ENCODE results near the gene PILRB. TPM values are rescaled to one million over a fixed set of nuclear protein-coding genes. Genes with fewer than 3 reads are reported as not detected.
"Not testable (repeated sequence)": the region's sequence is repeated elsewhere in the genome, so short reads cannot be mapped to it uniquely, and the experiment has no call there.

PILRB gene
- total RNA-seq, 1 donor from 2014 or later: 51.5 TPM

DNA sequence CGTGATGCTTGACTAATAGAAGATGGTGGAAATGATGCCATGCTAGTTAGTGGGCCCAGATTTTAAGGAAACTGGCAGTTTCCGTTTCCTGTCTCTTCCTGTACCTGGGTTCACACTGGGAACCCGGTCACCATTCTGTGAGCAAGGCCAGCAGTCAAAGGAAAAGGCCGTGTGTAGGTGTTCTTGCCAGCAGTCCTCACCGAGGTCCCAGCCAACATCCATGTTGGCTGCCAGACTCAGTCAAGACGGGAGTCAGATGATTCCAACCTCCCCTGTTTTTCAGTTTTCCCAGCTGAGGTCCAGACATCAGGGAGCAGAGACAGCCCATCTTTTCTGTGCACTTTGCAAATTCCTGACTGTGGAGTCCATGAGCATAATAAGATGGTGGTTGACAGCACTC, 15.2 kb upstream of the PILRB start:
- TF ChIP-seq, protein P1, sequence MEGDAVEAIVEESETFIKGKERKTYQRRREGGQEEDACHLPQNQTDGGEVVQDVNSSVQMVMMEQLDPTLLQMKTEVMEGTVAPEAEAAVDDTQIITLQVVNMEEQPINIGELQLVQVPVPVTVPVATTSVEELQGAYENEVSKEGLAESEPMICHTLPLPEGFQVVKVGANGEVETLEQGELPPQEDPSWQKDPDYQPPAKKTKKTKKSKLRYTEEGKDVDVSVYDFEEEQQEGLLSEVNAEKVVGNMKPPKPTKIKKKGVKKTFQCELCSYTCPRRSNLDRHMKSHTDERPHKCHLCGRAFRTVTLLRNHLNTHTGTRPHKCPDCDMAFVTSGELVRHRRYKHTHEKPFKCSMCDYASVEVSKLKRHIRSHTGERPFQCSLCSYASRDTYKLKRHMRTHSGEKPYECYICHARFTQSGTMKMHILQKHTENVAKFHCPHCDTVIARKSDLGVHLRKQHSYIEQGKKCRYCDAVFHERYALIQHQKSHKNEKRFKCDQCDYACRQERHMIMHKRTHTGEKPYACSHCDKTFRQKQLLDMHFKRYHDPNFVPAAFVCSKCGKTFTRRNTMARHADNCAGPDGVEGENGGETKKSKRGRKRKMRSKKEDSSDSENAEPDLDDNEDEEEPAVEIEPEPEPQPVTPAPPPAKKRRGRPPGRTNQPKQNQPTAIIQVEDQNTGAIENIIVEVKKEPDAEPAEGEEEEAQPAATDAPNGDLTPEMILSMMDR (conservative IDR thresholded peaks at IDR 0.05): no peak
- no peak overlapping the region for H3K27ac Mint-ChIP-seq
- H3K36me3 Mint-ChIP-seq: peaks cover 12% of the 10 kb centered on the region

DNA sequence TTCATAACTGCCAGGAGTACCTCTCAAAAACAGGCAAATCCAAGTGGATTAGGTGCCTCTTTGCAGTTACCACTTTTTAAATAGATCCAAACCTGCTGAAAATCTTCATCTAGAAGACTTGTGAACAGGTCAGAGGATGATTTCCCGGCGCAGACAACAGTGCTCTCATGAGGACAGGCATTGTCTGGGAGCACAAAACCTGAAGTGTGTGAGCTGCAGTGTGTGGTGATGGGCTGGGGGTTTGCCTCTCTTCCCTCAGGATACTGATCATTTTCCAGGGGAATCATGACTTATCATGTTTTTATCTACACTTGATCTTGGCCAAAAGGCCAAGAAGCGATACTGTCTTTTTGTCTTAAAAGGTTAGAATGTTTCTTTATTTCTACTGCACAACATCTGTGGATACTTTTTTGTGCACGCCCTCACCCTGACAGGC, 13.8 kb upstream of the PILRB start:
- H3K27me3 Mint-ChIP-seq; H3K9me3 Mint-ChIP-seq; H3K4me3 Mint-ChIP-seq; H3K4me1 Mint-ChIP-seq (ENCODE audit: unreplicated experiment): not testable (repeated sequence)
- H3K36me3 Mint-ChIP-seq: peaks cover 16% of the 10 kb centered on the region
- H3K27ac Mint-ChIP-seq: peak overlapping the region; percentile 52
- DNase-seq (ENCODE audit: extremely low spot score, unreplicated experiment): peak; percentile 39

More for the DNA sequence above, 15.2 kb upstream of the PILRB start:
- H3K4me3 Mint-ChIP-seq: no peak overlapping the region
- H3K9me3 Mint-ChIP-seq: no peaks in the 10 kb centered on the region
- H3K4me1 Mint-ChIP-seq (ENCODE audit: unreplicated experiment): peaks cover 7% of the 10 kb centered on the region
- no peaks in the 10 kb centered on the region for H3K27me3 Mint-ChIP-seq
- no peak for DNase-seq (ENCODE audit: extremely low spot score, unreplicated experiment)

DNA sequence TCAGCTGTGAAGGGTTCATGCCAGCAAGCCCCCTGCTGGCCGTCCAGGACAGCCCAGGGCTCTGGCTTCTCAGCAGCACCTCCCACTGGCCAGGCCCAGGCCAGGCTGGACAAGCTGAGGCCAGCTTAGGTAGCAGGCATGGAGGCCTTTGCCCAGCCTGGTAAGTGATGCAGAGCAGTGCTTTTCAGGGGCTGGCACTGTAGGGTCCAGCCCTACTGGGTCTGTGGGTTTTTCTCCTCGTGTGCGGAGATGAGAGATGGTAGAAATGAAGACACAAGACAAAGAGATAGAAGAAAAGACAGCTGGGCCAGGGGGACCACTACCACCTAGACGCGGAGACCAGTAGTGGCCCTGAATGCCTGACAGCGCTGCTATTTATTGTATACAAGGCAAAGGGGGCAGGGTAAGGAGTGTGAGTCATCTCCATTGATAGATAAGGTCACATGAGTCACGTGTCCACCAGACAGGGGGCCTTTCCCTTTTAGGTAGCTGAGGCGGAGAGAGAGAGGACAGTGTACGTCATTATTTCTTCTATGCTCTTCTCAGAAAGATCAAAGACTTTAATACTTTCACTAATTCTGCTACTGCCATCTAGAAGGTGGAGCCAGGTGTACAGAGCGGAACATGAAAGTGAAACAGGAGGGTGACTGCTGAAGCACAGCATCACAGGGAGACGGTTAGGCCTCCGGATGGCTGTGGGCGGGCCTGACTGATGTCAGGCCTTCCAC, 13.2 kb upstream of the PILRB start:
- not testable (repeated sequence) for H3K27me3 Mint-ChIP-seq; H3K4me1 Mint-ChIP-seq (ENCODE audit: unreplicated experiment); H3K9me3 Mint-ChIP-seq; H3K4me3 Mint-ChIP-seq
- DNase-seq (ENCODE audit: extremely low spot score, unreplicated experiment): peak; percentile 64
- Mint-ChIP-seq H3K36me3 (peaks cover 17% of the 10 kb centered on the region), H3K27ac (peak overlapping the region; percentile 52)
- TF ChIP-seq, protein P1 (conservative IDR thresholded peaks at IDR 0.05): peak; percentile 74

DNA sequence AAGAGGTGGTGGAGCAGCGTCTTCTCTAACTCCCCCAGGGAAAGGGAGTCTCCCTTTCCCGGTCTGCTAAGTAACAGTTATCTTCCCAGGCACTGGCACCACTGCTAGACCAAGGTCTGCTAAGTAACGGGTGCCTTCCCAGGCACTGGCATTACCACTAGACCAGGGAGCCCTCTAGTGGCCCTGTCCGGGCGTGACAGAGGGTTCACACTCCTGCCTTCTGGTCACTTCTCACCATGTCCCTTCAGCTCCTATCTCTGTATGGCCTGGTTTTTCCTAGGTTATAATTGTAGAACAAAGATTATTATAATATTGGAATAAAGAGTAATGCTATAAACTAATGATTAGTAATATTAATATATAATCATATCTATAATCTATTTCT, 12.6 kb upstream of the PILRB start:
- not testable (repeated sequence) for H3K9me3 Mint-ChIP-seq; H3K27me3 Mint-ChIP-seq; H3K4me3 Mint-ChIP-seq; DNase-seq (ENCODE audit: extremely low spot score, unreplicated experiment); H3K4me1 Mint-ChIP-seq (ENCODE audit: unreplicated experiment)
- peaks cover 17% of the 10 kb centered on the region for H3K36me3 Mint-ChIP-seq
- peak overlapping the region; percentile 52 for H3K27ac Mint-ChIP-seq
- TF ChIP-seq, protein P1 (conservative IDR thresholded peaks at IDR 0.05): peak; percentile 72

DNA sequence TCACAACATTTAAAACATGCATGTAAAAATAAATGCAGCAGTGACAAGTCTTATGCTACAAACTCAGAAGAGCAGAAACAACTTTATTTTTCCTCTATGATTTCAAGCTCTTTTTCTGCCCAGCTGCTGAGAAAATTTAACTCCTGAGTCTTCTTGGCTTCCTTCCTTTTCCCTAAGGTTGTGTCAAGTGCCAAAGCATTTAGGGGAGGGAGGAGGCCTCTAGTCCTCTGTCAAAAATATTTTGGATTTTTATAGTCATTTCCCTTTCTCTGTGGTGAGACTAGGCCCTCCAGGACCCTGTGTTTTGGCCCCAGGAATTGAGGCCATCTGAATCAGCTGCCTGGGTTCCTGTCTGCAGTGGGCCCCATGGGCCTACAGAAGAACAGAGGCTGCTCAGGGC, 11.0 kb upstream of the PILRB start:
- Mint-ChIP-seq H3K36me3 (peaks cover 17% of the 10 kb centered on the region), H3K4me3 (no peak overlapping the region), H3K9me3 (no peaks in the 10 kb centered on the region), H3K27me3 (no peaks in the 10 kb centered on the region), H3K27ac (no peak overlapping the region), H3K4me1 (ENCODE audit: unreplicated experiment) (peaks cover 7% of the 10 kb centered on the region)
- no peak for DNase-seq (ENCODE audit: extremely low spot score, unreplicated experiment)
- TF ChIP-seq, protein P1 (conservative IDR thresholded peaks at IDR 0.05): no peak

DNA sequence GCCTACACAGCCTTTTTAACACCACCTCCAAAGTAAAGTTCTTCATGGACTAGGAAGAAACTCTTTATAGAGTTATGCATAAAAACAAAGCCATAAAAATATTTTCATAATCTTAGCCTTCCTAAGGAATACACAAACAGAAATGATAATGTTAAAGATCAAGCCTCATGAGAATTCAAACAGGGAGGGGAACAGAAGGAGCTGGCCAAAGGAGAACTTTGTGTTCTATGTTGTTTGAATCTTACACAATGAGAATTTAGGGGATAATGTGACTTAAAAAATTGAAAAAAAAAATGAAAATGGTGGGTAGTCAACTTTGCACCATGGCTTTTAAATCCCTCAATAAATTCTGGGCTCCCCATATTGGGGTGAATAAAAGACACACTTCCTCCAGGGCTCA, 9.1 kb upstream of the PILRB start:
- no peak for DNase-seq (ENCODE audit: extremely low spot score, unreplicated experiment)
- peaks cover 7% of the 10 kb centered on the region for H3K4me1 Mint-ChIP-seq (ENCODE audit: unreplicated experiment)
- TF ChIP-seq, protein P1 (conservative IDR thresholded peaks at IDR 0.05): no peak
- H3K36me3 Mint-ChIP-seq: peaks cover 17% of the 10 kb centered on the region
- no peaks in the 10 kb centered on the region for H3K27me3 Mint-ChIP-seq
- no peak overlapping the region for H3K27ac Mint-ChIP-seq
- no peaks in the 10 kb centered on the region for H3K9me3 Mint-ChIP-seq
- no peak overlapping the region for H3K4me3 Mint-ChIP-seq

Measured in type B pancreatic cell (in vitro differentiated cells).